NCI-H2171 (cell line): ENCODE measurements around the gene LCORL.
A peak's percentile ranks its signal among the peaks of the same experiment; 100 is the strongest.
"Not testable (repeated sequence)": the region's sequence is repeated elsewhere in the genome, so short reads cannot be mapped to it uniquely, and the experiment has no call there.

ENCODE experiments used
- DNase-seq: peaks from one replicate; lab custom pipeline; 2025; lab: John Stamatoyannopoulos, UW

LCORL gene

GRCh38 chr4:18021720-18022571 is at the start of gene LCORL:
LCORL (minus strand) TSS chr4:18021755; CDS start chr4:18021751, 4 bp downstream.
- peak; percentile 93 for DNase-seq

DNA sequence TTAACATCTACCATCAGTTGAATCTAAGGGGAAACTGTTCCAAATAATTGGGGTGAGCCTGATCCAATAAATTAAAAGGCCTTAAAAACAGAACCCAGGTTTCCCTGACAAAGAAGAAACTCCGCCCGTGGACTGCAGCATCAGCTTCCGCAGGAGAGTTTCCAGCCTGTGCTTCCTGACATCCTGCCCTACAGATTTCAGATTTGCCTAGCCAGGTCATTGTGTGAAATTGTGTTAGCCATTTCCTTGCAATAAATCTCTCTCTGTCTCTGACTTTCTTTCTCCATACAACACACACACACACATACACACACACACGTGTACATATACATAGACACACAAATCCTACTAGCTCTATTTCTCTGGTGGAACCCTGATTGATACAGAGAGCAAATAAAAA is 48.3 kb upstream of the LCORL start:
- DNase-seq, result no peak

- DNase-seq, result no peak
Measured at GRCh38 chr4:18067031-18067430, 45.5 kb upstream of the LCORL start.

- no peak for DNase-seq
Measured at GRCh38 chr4:18063079-18063478, 41.5 kb upstream of the LCORL start.

DNA sequence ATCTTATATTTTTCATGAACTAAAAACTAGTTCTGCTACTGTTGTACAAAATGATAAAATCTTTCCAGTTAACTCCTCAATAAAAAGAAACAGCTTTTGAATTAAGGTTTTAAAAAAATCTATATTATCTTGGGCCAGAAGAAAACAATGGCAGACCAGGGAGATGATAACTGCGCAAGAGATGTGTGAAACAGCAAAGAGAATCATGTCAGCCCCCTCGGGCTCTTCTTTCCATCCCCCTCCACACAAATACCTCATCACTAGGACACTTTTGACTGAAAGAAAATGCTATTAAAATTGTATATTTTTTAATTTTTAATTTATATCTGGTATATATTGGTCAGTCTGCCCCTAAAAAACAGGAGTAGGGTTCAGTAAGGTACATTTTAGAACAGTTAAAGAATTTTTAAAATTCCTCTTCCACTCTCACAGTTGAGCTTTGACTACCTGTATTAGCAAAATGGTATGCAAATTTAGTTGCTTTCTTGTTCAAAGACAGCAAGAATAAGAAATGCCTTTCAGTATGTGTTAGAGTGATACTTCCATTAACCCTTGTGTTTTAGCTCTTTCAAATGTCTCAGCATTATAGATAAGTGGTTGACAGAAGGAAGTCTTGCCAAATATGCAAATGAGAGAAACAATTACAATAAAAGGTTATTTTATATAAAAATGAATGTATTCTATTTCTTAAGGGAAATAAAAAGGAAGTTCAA is 36.4 kb upstream of the LCORL start:
- no peak for DNase-seq

GRCh38 chr4:18056030-18056429 is 34.5 kb upstream of the LCORL start:
- DNase-seq, result no peak

GRCh38 chr4:18052158-18052557 is 30.6 kb upstream of the LCORL start:
- DNase-seq, result no peak

DNA sequence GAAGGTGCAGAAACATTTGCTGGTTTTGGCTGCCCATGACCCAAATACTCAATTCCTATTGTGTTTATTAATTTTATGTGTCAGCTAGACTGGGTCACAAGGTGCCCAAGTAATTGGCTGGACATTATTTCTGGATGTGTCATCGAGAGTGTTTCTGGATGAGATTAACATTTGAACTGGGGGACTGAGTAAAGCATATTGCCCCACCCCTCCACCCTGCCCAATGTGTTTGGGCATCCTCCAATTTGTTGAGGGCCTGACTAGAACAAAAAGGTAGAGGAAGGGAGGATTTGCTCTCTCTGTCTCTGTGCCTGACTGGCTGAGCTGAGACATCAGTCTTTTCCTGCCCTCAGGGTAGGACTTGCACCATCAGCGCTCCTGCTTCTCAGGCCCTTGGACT is 29.7 kb upstream of the LCORL start:
- no peak for DNase-seq

- DNase-seq, result no peak
Measured at GRCh38 chr4:18050448-18050847, 28.9 kb upstream of the LCORL start.

DNA sequence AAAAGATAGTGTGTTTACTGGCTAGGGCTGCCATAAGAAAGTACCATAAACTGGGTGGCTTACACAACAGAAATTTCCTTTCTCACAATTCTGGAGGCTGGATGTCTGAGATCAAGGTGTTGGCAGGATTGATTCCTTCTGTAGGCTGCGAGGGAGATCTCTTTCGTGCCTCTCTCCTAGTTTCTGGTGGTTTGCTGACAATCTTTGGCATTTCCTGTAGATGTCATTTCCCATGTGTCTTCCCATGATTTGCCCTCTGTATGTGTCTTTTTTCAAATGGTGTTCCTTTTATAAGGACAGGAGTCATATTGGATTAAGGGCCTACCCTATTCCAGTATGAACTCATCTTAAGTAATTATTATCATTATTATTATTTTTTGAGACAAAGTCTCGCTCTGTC is 27.9 kb upstream of the LCORL start:
- DNase-seq, result no peak

- DNase-seq, result no peak
Measured at GRCh38 chr4:18042754-18043153, 21.2 kb upstream of the LCORL start.

DNA sequence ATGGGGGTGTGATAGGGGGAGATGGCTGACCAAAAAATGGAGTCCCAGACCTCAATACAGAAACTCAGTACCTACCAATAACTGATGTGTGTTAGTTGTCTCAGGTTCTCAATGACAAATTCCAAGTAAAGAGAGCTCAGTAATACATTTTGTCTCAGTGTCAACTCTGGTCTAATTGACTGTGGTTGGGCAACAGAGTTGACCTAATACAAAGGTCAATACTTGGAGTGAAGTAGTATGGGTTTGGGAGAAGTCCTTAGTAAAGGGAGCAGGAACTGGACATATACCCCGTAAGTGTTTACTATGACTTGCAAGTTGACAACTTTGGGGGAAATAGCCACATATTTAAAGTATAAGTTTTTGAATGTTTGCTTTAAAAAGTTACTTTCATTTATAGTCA is 20.5 kb upstream of the LCORL start:
- DNase-seq, result no peak

- no peak for DNase-seq
Measured at GRCh38 chr4:18041114-18041513, 19.6 kb upstream of the LCORL start.

- no peak for DNase-seq
Measured at GRCh38 chr4:18039113-18039512, 17.6 kb upstream of the LCORL start.

GRCh38 chr4:18036369-18036768 is 14.8 kb upstream of the LCORL start:
- not testable (repeated sequence) for DNase-seq

DNA sequence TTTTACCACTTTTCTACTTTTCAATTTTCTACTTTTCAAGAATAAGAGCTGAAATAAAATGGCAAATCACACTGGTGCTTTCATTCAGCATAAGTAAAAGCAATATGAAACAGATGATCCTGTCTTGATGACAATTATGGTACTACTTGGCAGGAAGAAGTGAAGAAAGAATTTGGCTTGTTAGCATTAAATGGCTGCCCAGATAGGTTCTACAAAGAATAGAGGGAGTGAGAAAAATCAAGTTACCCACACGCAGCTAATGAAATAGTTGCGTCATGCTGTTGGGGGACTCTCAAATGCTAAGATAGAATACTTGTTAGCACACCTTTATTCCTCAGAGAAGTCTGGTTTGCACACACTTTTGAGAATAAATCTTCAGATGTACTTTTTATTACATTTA is 12.5 kb upstream of the LCORL start:
- DNase-seq, result no peak

DNA sequence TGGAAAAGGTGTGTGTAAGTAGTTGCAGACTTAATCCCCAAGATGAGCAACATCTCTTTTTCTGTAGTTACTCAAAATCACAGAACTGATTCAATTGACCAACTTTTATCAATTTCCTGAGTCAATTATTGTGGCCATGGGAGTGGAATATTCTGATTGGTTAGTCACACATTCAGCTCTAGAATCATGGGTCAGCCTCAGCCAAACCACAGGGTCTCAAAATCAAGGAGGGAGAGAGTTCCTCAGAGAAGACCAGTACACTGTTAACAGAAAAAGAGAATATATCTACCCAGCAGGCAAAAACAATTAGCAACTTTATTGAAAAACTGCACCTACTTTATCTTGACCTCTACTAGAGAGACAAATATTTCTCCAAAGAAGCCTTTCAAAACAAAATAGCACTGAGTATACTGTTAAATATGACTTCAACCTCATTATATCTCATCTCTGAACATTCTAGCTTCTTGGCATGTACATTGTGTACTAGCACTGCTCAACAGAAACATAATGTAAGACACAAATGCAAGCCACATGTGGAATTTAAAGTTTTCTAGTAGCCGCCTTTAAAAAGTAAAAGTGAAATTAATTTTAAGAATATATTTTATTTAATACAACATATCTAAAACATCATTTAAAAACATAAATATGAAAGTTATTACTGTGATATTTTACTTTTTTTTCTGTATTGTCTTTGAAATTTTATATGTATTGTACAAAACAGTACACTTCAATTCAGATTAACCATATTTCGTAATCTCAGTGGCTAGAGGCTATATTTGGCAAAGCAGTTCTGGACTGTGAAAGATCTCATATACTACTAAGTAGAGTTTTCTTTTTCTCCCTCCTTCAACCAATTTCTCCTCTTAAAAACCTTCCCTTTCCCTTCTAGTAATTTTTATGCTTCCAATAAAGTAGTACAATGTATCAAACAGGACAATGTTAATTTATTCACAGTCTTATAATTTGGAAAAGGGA is 11.8 kb upstream of the LCORL start:
- DNase-seq, result no peak

GRCh38 chr4:18025288-18025687 is 3.7 kb upstream of the LCORL start:
- no peak for DNase-seq

DNA sequence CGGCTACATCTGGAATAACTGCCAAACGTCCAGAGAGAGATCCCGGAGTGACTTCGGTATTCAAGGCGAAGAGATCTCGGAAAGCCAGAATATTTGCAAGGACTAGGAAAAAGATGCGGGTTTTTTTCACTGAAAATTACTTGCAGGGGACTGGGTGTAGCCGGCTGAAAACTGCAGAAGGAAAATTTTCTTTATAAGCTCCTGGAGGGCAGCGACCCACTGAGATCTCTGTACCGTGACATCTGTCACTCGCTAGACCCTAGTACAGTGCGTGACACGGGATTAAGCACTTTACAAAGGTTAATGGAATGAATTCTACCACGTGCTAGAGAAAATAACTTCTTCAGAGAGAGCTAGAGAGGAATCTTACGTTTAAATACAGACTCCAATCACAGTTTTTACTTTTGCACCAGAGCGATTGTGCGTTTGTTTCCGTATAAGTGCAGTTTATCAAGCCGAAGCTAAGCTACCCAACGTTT is 1.1 kb upstream of the LCORL start:
- no peak for DNase-seq

DNA sequence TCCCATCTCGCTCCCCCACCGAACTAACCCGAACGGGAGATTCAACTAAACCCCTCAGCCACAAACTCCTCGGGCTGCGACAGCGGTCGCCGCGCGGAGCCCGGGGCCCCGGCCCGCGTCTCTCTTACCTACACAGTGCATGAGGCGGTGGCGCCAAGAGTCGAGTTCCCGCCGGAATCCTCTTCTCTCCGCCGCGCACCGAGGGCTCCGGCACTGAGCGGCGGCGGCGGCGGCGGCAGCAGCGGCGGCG is 160 bp downstream of the LCORL start:
- DNase-seq, result no peak

DNA sequence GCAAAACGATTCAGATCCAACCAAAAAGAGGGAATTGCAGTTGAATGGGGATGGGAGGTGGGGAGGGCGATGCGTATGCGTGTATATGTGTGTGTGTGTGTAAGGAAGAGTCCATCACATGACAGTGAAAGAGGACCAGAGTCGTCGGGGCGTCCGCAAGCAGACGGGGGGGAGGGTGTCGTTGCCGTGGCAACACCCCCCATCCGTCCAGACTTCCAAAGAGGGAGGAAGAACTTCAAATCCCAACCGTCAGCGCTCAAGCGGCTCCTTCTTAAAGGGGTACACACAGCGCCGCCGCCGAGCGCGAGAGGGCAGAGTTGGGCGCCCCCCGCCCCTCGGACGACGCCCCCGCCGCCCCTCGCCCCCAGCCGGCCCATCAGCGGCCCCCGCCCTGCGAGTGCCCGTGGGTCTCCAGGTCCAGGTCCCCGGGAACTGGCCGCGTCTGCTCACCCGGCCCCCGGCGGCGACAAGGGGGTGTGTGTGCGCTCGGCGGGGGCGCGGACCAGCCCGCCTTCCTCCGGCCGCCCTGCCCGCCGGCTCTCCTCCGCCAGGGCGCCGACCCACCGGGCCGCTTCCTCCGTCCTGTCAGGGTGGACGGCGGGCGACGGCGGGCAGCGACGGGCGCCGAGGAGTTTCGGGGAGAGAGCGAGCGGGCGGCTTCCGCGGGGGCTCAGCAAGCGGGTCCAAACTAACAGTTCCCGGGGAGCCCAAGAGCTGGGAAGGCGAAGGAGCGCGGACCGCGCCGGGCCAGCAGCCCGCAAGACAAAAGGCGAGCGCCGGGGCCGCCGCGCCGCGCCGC is 685 bp downstream of the LCORL start:
- DNase-seq, result peak; percentile 32
